ENCODE results near the gene KCNE5. TPM values are rescaled to one million over a fixed set of nuclear protein-coding genes. Genes with fewer than 3 reads are reported as not detected.

Gene KCNE5
- total and polyA plus RNA-seq, 9 of the 15 experiments (the other 6 are each of a cell fraction or from before 2014, with no cell fraction given), result 0.08 to 0.38 (median 0.21) TPM; not detected in 1

DNA sequence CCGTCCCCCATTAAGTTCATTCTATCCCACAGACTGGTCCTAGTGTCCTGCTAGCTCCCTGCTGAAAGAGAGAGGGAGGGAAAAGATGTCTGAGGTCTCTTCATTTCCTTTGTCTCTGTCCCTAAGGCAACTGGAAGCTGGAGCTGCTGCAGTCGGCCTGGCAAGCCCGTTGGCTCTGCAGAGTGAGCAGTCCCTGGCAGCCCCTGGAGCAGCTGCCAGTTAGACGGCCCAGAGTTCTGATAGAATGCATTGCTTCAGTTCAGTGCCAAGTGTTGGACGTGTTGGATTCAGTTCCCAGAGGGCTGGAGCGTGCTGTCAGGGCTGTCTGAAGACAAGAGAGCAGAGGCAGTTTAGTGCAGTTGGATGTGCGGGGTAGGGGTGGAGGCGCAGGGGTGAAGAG, 975 bp downstream of the KCNE5 start:
- ChIA-PET CTCF (ENCODE audit: low intra/inter-chr PET ratio) (no interaction called here), POLR2A (no interaction called here)
- in situ Hi-C loops (cut with MboI), result no loop called here
- intact Hi-C loops (cut with micrococcal nuclease), result no loop called here
- Histone ChIP-seq H2AFZ (ENCODE audit: low read depth, low read length) (no peak overlapping the region), H3K4me3 (no peak overlapping the region), H3K27ac (ENCODE audit: extremely low read depth, low read depth, low read length) (no peak overlapping the region), H3K27me3 (ENCODE audit: control insufficient read depth in 2 of 2, insufficient read depth in 2 of 2, low read length in 2 of 2) (no peaks in the 10 kb centered on the region), H3K9ac (ENCODE audit: insufficient read depth in 1 of 2, low read depth in 2 of 2, low read length in 2 of 2) (no peak overlapping the region), H3K79me2 (ENCODE audit: control insufficient read depth, insufficient read depth, low read length) (no peaks in the 10 kb centered on the region), H3K36me3 (ENCODE audit: control insufficient read depth, insufficient read depth, low read length) (no peaks in the 10 kb centered on the region), H3K4me1 (replicated peaks in 1 of 2; ENCODE audit: control insufficient read depth in 2 of 2, insufficient read depth in 2 of 2, low read length in 2 of 2) (peaks cover 0 to 8% of the 10 kb centered on the region in 2 experiments; a peak in 4 of 5 replicates), H3K9me1 (ENCODE audit: control insufficient read depth, insufficient read depth, low read length) (no peaks in the 10 kb centered on the region), H4K20me1 (replicated peaks; ENCODE audit: control insufficient read depth, insufficient read depth, low read length) (no peaks in the 10 kb centered on the region), H3K9me3 (replicated peaks; ENCODE audit: control insufficient read depth, insufficient read depth, low read depth, low read length) (peaks cover 2% of the 10 kb centered on the region; the same call in 1 of the 2 replicates), H3K4me2 (ENCODE audit: insufficient read depth, low read length) (no peak overlapping the region)
- WGBS (ENCODE audit: insufficient coverage, low coverage, missing lambda C conversion rate), result 37% methylated on average over 7 of the region's 8 CpGs
- DNase-seq (ENCODE audit: extremely low read depth in 1 of 4, low spot score in 3 of 4), result no peak
- no peak for ATAC-seq
- no TSS peak for BruUV-seq (replicated peaks)
- no peak for TF ChIP-seq PYGO2 (tag; IDR thresholded peaks at IDR 0.05)
- no peak for TF ChIP-seq POLR3A (IDR thresholded peaks at IDR 0.05; ENCODE audit: borderline replicate concordance, extremely low read depth, insufficient read depth, insufficient read length)
- TF ChIP-seq, protein P1, sequence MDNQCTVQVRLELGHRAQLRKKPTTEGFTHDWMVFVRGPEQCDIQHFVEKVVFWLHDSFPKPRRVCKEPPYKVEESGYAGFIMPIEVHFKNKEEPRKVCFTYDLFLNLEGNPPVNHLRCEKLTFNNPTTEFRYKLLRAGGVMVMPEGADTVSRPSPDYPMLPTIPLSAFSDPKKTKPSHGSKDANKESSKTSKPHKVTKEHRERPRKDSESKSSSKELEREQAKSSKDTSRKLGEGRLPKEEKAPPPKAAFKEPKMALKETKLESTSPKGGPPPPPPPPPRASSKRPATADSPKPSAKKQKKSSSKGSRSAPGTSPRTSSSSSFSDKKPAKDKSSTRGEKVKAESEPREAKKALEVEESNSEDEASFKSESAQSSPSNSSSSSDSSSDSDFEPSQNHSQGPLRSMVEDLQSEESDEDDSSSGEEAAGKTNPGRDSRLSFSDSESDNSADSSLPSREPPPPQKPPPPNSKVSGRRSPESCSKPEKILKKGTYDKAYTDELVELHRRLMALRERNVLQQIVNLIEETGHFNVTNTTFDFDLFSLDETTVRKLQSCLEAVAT (IDR thresholded peaks at IDR 0.05), result no peak
- TF ChIP-seq RFX5 (IDR thresholded peaks at IDR 0.05; ENCODE audit: low read depth, low read length), result no peak
- TF ChIP-seq ETV1 (tag; conservative IDR thresholded peaks at IDR 0.05; ENCODE audit: low read depth), result no peak
- TF ChIP-seq, protein P2, sequence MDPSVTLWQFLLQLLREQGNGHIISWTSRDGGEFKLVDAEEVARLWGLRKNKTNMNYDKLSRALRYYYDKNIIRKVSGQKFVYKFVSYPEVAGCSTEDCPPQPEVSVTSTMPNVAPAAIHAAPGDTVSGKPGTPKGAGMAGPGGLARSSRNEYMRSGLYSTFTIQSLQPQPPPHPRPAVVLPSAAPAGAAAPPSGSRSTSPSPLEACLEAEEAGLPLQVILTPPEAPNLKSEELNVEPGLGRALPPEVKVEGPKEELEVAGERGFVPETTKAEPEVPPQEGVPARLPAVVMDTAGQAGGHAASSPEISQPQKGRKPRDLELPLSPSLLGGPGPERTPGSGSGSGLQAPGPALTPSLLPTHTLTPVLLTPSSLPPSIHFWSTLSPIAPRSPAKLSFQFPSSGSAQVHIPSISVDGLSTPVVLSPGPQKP (CRISPR knock-in tag; IDR thresholded peaks at IDR 0.05), result no peak
- TF ChIP-seq ARID2 (IDR thresholded peaks at IDR 0.05), result no peak
- TF ChIP-seq, protein P3, sequence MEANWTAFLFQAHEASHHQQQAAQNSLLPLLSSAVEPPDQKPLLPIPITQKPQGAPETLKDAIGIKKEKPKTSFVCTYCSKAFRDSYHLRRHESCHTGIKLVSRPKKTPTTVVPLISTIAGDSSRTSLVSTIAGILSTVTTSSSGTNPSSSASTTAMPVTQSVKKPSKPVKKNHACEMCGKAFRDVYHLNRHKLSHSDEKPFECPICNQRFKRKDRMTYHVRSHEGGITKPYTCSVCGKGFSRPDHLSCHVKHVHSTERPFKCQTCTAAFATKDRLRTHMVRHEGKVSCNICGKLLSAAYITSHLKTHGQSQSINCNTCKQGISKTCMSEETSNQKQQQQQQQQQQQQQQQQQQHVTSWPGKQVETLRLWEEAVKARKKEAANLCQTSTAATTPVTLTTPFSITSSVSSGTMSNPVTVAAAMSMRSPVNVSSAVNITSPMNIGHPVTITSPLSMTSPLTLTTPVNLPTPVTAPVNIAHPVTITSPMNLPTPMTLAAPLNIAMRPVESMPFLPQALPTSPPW (CRISPR knock-in tag; IDR thresholded peaks at IDR 0.05), result no peak
- TF ChIP-seq SMARCB1 (IDR thresholded peaks at IDR 0.05; ENCODE audit: insufficient read length, low read depth), result no peak
- no peak for TF ChIP-seq ZNF24 (IDR thresholded peaks at IDR 0.05)
- no peak for TF ChIP-seq CREB1 (IDR thresholded peaks at IDR 0.05)
- TF ChIP-seq CREB1 (CRISPR knock-in tag; IDR thresholded peaks at IDR 0.05), result no peak
- TF ChIP-seq, protein P4, sequence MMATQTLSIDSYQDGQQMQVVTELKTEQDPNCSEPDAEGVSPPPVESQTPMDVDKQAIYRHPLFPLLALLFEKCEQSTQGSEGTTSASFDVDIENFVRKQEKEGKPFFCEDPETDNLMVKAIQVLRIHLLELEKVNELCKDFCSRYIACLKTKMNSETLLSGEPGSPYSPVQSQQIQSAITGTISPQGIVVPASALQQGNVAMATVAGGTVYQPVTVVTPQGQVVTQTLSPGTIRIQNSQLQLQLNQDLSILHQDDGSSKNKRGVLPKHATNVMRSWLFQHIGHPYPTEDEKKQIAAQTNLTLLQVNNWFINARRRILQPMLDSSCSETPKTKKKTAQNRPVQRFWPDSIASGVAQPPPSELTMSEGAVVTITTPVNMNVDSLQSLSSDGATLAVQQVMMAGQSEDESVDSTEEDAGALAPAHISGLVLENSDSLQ (IDR thresholded peaks at IDR 0.05), result no peak
- TF ChIP-seq SREBF2 (CRISPR knock-in tag; IDR thresholded peaks at IDR 0.05), result no peak
- no peak for FAIRE-seq

Measured in K562 (cell line).